Naive thymus-derived CD4-positive, alpha-beta T cell (primary cell): Measurements from ENCODE around the gene SUSD1. TPM values are rescaled to one million over a fixed set of nuclear protein-coding genes. Genes with fewer than 3 reads are reported as not detected.
"Not testable (repeated sequence)": the region's sequence is repeated elsewhere in the genome, so short reads cannot be mapped to it uniquely, and the experiment has no call there.

Experiments used
- ATAC-seq: fragments of 150-1000 bp; cut with Tn5 transposase; 2 replicates; pipeline ENCODE4 v1.10.0; 2021; ENCODE audit warnings: mild to moderate bottlenecking, moderate library complexity
- CTCF ChIA-PET: fragments of 350-600 bp; sonication (Branson Sonifier 250); formaldehyde crosslinking; loops from one replicate; lab custom pipeline; 2021; ENCODE audit warnings: antibody characterized with exemption; lab: Charles Lee
- POLR2A ChIA-PET: fragments of 350-600 bp; sonication (Branson Sonifier 250); formaldehyde crosslinking; loops from one replicate; lab custom pipeline; 2021; ENCODE audit warnings: antibody characterized with exemption, inconsistent platforms; lab: Charles Lee
- DNase-seq, 9 donors: peaks; one replicate each; pipeline versions ENCODE4 v3.0.0 to v3.0.0-alpha.2; 2020 to 2022; ENCODE audit warnings: mixed read lengths in 1 of 9
- H3K27ac ChIP-seq: one replicate; pipeline ENCODE4 v1.7.0; 2013; ENCODE audit warnings: mild to moderate bottlenecking, low read depth, low read length, moderate library complexity
- H3K27me3 ChIP-seq, 2 donors: one replicate each; pipeline ENCODE4 v1.7.0; 2013; ENCODE audit warnings: low read length in 2 of 2, mild to moderate bottlenecking in 2 of 2, moderate library complexity in 2 of 2; ENCODE audit not compliant: control insufficient read depth in 2 of 2, insufficient read depth in 2 of 2
- H3K36me3 ChIP-seq, 3 experiments: 1 replicate in 2 of 3; 2 replicates in 1 of 3; pipeline ENCODE4 v1.7.0; 2013; ENCODE audit warnings: low read length in 3 of 3, mild to moderate bottlenecking in 3 of 3, moderate library complexity in 1 of 3; ENCODE audit not compliant: insufficient read depth in 3 of 3, control insufficient read depth in 2 of 3
- H3K4me1 ChIP-seq, 2 donors: one replicate each; pipeline ENCODE4 v1.7.0; 2013; ENCODE audit warnings: low read length in 2 of 2, mild to moderate bottlenecking in 2 of 2, moderate library complexity in 1 of 2; ENCODE audit not compliant: control insufficient read depth in 2 of 2, insufficient read depth in 2 of 2
- H3K4me3 ChIP-seq: 2 replicates; pipeline ENCODE4 v1.7.0; 2013; ENCODE audit warnings: mild to moderate bottlenecking, low read length
- H3K9me3 ChIP-seq, 3 experiments: 1 replicate in 2 of 3; 2 replicates in 1 of 3; pipeline ENCODE4 v1.7.0; 2013; ENCODE audit warnings: low read length in 3 of 3; ENCODE audit not compliant: control insufficient read depth in 2 of 3
- H3K27ac Mint-ChIP-seq, 9 donors: one replicate each; pipeline ENCODE4 v1.8.0; 2020 to 2022; ENCODE audit warnings: mixed read lengths in 9 of 9, mild to moderate bottlenecking in 8 of 9, moderate library complexity in 5 of 9, inconsistent platforms in 2 of 9
- H3K27me3 Mint-ChIP-seq, 5 donors: one replicate each; pipeline ENCODE4 v1.8.0; 2021 to 2022; ENCODE audit warnings: mixed read lengths in 5 of 5, mild to moderate bottlenecking in 1 of 5
- H3K36me3 Mint-ChIP-seq, 5 donors: one replicate each; pipeline ENCODE4 v1.8.0; 2020 to 2022; ENCODE audit warnings: mixed read lengths in 5 of 5, mild to moderate bottlenecking in 3 of 5, inconsistent platforms in 1 of 5
- H3K4me1 Mint-ChIP-seq, 7 donors: one replicate each; pipeline ENCODE4 v1.8.0; 2020 to 2022; ENCODE audit warnings: mixed read lengths in 7 of 7, mild to moderate bottlenecking in 3 of 7, inconsistent platforms in 1 of 7
- H3K4me3 Mint-ChIP-seq, 10 donors: one replicate each; pipeline ENCODE4 v1.8.0; 2020 to 2022; ENCODE audit warnings: mild to moderate bottlenecking in 10 of 10, mixed read lengths in 10 of 10, moderate library complexity in 6 of 10, inconsistent platforms in 2 of 10
- H3K9me3 Mint-ChIP-seq, 11 donors: one replicate each; pipeline ENCODE4 v1.8.0; 2020 to 2022; ENCODE audit warnings: mixed read lengths in 11 of 11, mild to moderate bottlenecking in 4 of 11, inconsistent platforms in 1 of 11, moderate library complexity in 1 of 11
- intact Hi-C, 2 donors: fragments of 100-400 bp; cut with micrococcal nuclease; formaldehyde crosslinking; loops; one replicate each; pipeline ENCODE4 v1.15.1; 2023
- polyA plus RNA-seq, 2 donors: library from polyadenylated mRNA; unstranded; fragments of 300-500 nt; fragmentation: Illumina TruSeq; gene quantifications; one replicate each; pipeline ENCODE4 v1.2.3, GENCODE V29; 2021
- total RNA-seq, 6 experiments: library from RNA in 5 of 6; stranded (reverse) in 5 of 6; gene quantifications; 1 replicate in 5 of 6; 2 replicates in 1 of 6; pipeline ENCODE4 v1.2.3 and lab custom pipeline; 2021 to 2026

Gene SUSD1
- total and polyA plus RNA-seq, 7 experiments from 2014 or later, result 2.3 to 27.0 (median 4.6) TPM

DNA sequence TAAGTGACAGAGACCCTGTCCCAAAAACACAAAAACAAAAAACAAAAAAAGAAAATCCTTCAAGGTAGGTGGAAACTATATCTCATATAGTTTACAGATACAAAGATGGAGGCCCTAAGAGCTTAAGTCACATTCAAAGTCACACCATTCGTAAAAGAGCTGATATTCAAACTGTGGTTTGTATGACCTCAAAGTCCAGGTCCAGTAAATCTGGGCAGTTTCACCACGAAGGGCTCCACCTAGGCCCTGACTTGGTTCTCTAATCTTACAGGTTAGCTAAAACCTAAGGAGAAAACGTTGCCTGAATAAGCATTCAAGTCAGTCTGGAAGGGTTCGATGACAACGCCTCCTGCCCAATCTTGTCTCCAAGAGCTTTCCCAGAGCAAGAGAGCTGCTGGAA lies 44.1 kb downstream of the SUSD1 start:
- H3K9me3 ChIP-seq, result no peaks in the 10 kb centered on the region
- no peak for ATAC-seq
- Mint-ChIP-seq H3K27me3 (no peaks in the 10 kb centered on the region), H3K9me3 (peaks cover 0 to 9% (median 0%) of the 10 kb centered on the region in 11 donors), H3K4me1 (peaks cover 0 to 4% (median 0%) of the 10 kb centered on the region in 7 donors), H3K36me3 (peaks cover 6 to 46% (median 33%) of the 10 kb centered on the region in 5 donors), H3K27ac (no peak overlapping the region), H3K4me3 (no peak overlapping the region)
- H3K4me3 ChIP-seq, result no peak overlapping the region
- POLR2A ChIA-PET, result interaction anchor here (1.1 kb wide), 1 partner anchor 46 kb away, joined by 3 read pairs; no protein-coding TSS in a partner anchor
- no peak for DNase-seq
- CTCF ChIA-PET, result interaction anchor here (0.6 kb wide), 1 partner anchor 56 kb away, joined by 3 read pairs; no protein-coding TSS in a partner anchor
- intact Hi-C loops, result no loop called here
- H3K27ac ChIP-seq, result no peak overlapping the region
- H3K36me3 ChIP-seq, result no peaks in the 10 kb centered on the region
- no peaks in the 10 kb centered on the region for H3K27me3 ChIP-seq
- H3K4me1 ChIP-seq, result no peaks in the 10 kb centered on the region

DNA sequence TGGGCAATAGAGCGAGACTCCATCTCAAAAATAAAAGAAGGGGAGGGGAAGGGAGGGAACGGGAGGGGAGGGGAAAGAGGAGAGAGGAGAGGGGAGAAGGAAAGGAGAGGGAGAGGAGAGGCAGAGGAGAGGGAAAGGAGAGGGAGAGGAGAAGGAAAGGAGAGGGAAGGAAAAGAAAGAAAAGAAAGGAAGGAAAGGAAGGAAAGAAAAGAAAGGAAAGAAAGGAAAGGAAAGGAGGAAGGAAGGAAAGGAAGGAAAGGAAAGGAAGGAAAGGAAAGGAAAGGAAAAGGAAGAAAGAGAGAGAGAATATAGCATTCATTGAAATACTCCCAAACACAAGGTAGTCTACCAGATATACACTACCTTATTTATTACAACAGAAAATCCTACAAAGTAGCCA lies 44.8 kb downstream of the SUSD1 start:
- Mint-ChIP-seq H3K9me3 (peaks cover 0 to 9% (median 0%) of the 10 kb centered on the region in 11 donors), H3K36me3 (peaks cover 6 to 48% (median 31%) of the 10 kb centered on the region in 5 donors), H3K27ac (no peak overlapping the region), H3K4me1 (peaks cover 0 to 8% (median 0%) of the 10 kb centered on the region in 7 donors), H3K4me3 (no peak overlapping the region), H3K27me3 (no peaks in the 10 kb centered on the region)
- H3K9me3 ChIP-seq, result no peaks in the 10 kb centered on the region
- H3K4me3 ChIP-seq, result no peak overlapping the region
- intact Hi-C loops, result no loop called here
- CTCF ChIA-PET, result interaction anchor here (0.6 kb wide), 1 partner anchor 55 kb away, joined by 3 read pairs; no protein-coding TSS in a partner anchor
- no peaks in the 10 kb centered on the region for H3K4me1 ChIP-seq
- no peaks in the 10 kb centered on the region for H3K27me3 ChIP-seq
- no peak overlapping the region for H3K27ac ChIP-seq
- POLR2A ChIA-PET, result no interaction called here
- no peaks in the 10 kb centered on the region for H3K36me3 ChIP-seq
- DNase-seq, result no peak
- ATAC-seq, result no peak

DNA sequence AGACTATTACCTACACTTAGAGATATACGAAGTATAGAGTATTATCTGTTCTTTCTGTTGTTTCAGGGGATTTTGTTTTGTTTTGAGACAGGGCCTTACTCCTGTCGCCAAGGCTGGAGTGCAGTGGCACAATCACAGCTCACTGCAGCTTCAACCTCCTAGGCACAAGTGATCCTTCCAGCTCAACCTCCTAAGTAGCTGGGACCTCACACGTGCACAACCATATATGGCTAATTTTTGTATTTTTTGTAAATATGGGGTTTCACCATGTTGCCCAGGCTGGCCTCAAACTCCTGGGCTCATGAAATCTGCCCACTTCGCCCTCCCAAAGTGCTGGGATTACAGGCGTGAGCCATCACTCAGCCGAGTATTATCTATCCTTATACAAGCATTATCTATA lies 45.9 kb downstream of the SUSD1 start:
- no peak overlapping the region for H3K4me3 Mint-ChIP-seq
- Histone ChIP-seq H3K4me3 (no peak overlapping the region), H3K9me3 (no peaks in the 10 kb centered on the region), H3K36me3 (no peaks in the 10 kb centered on the region), H3K4me1 (no peaks in the 10 kb centered on the region), H3K27ac (no peak overlapping the region), H3K27me3 (no peaks in the 10 kb centered on the region)
- CTCF ChIA-PET, result no interaction called here
- H3K4me1 Mint-ChIP-seq, result peaks cover 0 to 8% (median 0%) of the 10 kb centered on the region in 7 donors
- intact Hi-C loops, result no loop called here
- H3K36me3 Mint-ChIP-seq, result peaks cover 6 to 45% (median 31%) of the 10 kb centered on the region in 5 donors
- ATAC-seq (no peak), DNase-seq (no peak)
- POLR2A ChIA-PET, result no interaction called here
- no peak overlapping the region for H3K27ac Mint-ChIP-seq
- no peaks in the 10 kb centered on the region for H3K27me3 Mint-ChIP-seq
- H3K9me3 Mint-ChIP-seq, result peaks cover 0 to 7% (median 0%) of the 10 kb centered on the region in 11 donors

DNA sequence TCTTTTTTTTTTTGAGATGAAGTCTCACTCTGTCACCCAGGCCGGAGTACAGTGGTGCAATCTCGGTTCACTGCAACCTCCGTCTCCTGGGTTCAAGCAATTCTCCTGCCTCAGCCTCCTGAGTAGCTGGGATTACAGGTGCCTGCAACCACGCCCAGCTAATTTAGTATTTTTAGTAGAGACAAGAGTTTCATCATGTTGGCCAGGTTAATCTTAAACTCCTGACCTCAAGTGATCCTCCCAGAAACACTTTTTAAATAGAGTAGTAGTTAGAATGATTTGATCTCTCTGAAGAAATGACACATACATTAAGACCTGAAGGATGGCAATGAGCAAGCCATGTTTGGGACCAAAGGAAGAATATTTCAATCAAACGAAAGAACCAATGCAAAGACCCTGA lies 46.7 kb downstream of the SUSD1 start:
- H3K27ac ChIP-seq, POLR2A ChIA-PET, H3K27me3 Mint-ChIP-seq, H3K36me3 ChIP-seq, H3K4me1 Mint-ChIP-seq, ATAC-seq, H3K4me3 Mint-ChIP-seq, H3K27ac Mint-ChIP-seq, H3K27me3 ChIP-seq, H3K9me3 ChIP-seq, H3K9me3 Mint-ChIP-seq, H3K4me3 ChIP-seq, DNase-seq, CTCF ChIA-PET, intact Hi-C loops, H3K4me1 ChIP-seq: not testable (repeated sequence)
- peaks cover 6 to 38% (median 29%) of the 10 kb centered on the region in 5 donors for H3K36me3 Mint-ChIP-seq

DNA sequence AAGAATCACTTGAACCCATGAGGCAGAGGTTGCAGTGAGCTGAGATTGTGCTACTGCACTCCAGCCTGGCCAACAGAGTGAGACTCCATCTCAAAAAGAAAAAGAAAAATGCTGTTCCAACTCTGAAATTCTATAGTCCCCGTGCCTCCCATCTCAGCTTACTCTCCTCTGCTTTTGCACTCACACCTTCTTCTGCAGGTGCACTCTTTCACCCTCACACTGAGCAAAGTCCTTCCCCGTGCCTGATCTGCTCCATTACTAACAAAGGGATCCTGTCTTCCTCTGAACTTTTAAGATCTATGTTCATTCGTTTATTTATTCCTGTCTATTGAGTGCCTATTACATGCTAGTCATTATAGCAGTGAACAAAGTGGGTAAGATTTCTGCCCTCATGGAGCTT lies 47.8 kb downstream of the SUSD1 start:
- ChIA-PET CTCF (no interaction called here), POLR2A (no interaction called here)
- Histone ChIP-seq H3K4me1 (no peaks in the 10 kb centered on the region), H3K27ac (no peak overlapping the region), H3K36me3 (no peaks in the 10 kb centered on the region), H3K27me3 (no peaks in the 10 kb centered on the region), H3K9me3 (no peaks in the 10 kb centered on the region), H3K4me3 (no peak overlapping the region)
- H3K27ac Mint-ChIP-seq, result no peak overlapping the region
- no peaks in the 10 kb centered on the region for H3K27me3 Mint-ChIP-seq
- ATAC-seq, result no peak
- H3K4me1 Mint-ChIP-seq, result peaks cover 0 to 8% (median 0%) of the 10 kb centered on the region in 7 donors
- H3K36me3 Mint-ChIP-seq, result peaks cover 13 to 35% (median 29%) of the 10 kb centered on the region in 5 donors
- H3K4me3 Mint-ChIP-seq, result no peak overlapping the region
- DNase-seq, result no peak
- intact Hi-C loops, result no loop called here
- no peaks in the 10 kb centered on the region for H3K9me3 Mint-ChIP-seq

DNA sequence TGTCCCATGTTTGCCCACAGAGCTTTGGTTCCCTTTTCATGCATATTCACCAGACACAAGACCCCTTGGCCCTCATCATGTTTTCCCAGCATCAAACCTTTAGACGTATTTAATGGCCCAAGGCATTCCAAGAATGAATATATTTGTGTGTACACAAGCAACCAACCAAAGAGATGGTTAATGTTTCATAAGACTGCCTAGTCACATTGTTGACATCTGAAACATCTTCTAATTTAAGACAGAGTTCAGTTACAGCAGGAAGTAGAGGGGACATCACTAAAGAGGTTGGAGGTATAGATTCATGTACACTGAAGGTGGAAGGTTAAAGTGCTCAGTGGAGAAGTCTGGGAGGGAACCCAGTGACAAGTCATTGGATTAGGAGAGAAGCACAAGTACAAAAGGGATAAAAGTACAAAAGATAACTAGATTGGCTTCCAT lies 49.1 kb downstream of the SUSD1 start:
- H3K4me3 ChIP-seq, result no peak overlapping the region
- H3K27me3 Mint-ChIP-seq, result no peaks in the 10 kb centered on the region
- intact Hi-C loops, result no loop called here
- H3K36me3 Mint-ChIP-seq, result peaks cover 13 to 42% (median 40%) of the 10 kb centered on the region in 5 donors
- H3K4me1 ChIP-seq, result no peaks in the 10 kb centered on the region
- no peaks in the 10 kb centered on the region for H3K27me3 ChIP-seq
- CTCF ChIA-PET, result no interaction called here
- no peaks in the 10 kb centered on the region for H3K9me3 ChIP-seq
- ATAC-seq (no peak), DNase-seq (no peak)
- no peak overlapping the region for H3K4me3 Mint-ChIP-seq
- peaks cover 0 to 10% (median 0%) of the 10 kb centered on the region in 7 donors for H3K4me1 Mint-ChIP-seq
- no peak overlapping the region for H3K27ac ChIP-seq
- no peaks in the 10 kb centered on the region for H3K36me3 ChIP-seq
- POLR2A ChIA-PET, result interaction anchor here (0.7 kb wide), 1 partner anchor 480 kb away, joined by 3 read pairs; no protein-coding TSS in a partner anchor
- no peaks in the 10 kb centered on the region for H3K9me3 Mint-ChIP-seq
- H3K27ac Mint-ChIP-seq, result no peak overlapping the region

DNA sequence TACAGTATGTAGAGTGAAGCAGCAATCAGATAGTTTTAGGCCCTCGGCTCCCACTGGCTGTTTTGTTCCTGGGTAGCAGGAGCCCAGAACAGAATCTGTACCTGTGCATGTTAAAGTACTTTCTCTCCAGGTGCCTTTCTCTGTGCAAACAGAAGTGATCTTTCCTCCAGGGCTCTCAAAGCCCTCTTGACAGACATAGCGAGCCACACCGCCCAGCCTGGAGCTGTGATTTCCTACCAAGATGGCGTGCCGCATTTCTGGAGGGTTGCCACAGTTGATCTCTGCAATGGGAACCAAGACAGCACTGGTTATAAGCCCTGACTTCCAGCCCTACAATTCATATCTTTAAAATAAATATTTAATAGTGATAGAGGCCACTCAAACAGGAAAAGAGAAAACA lies 50.9 kb downstream of the SUSD1 start:
- no peak for DNase-seq
- H3K36me3 ChIP-seq, result no peaks in the 10 kb centered on the region
- no peak overlapping the region for H3K4me3 ChIP-seq
- H3K27ac ChIP-seq, result no peak overlapping the region
- H3K4me1 Mint-ChIP-seq, result peaks cover 0 to 10% (median 0%) of the 10 kb centered on the region in 7 donors
- intact Hi-C loops, result no loop called here
- H3K9me3 ChIP-seq, result no peaks in the 10 kb centered on the region
- POLR2A ChIA-PET, result no interaction called here
- no peaks in the 10 kb centered on the region for H3K4me1 ChIP-seq
- peaks cover 13 to 38% (median 35%) of the 10 kb centered on the region in 5 donors for H3K36me3 Mint-ChIP-seq
- no peak overlapping the region for H3K27ac Mint-ChIP-seq
- CTCF ChIA-PET, result no interaction called here
- H3K4me3 Mint-ChIP-seq, result no peak overlapping the region
- no peak for ATAC-seq
- no peaks in the 10 kb centered on the region for H3K27me3 Mint-ChIP-seq
- no peaks in the 10 kb centered on the region for H3K27me3 ChIP-seq
- H3K9me3 Mint-ChIP-seq, result no peaks in the 10 kb centered on the region
